HG02798 (cell line): Measurements from ENCODE around the gene UQCRC1.
A peak's percentile ranks its signal among the peaks of the same experiment; 100 is the strongest.

Experiments used
- ATAC-seq: cut with Tn5 transposase; IDR thresholded peaks from one replicate; pipeline ENCODE4 v1.9.1; 2021; ENCODE audit warnings: mild to moderate bottlenecking; ENCODE audit not compliant: unreplicated experiment, poor library complexity

Gene UQCRC1

GRCh38 chr3:48609088-48610005 is at the start of gene UQCRC1:
UQCRC1 (minus strand) TSS chr3:48609646; CDS start chr3:48609620, 26 bp downstream.
- ATAC-seq = peak; percentile 98

- no peak for ATAC-seq
Measured at GRCh38 chr3:48656841-48657281, 47.4 kb upstream of the UQCRC1 start.

GRCh38 chr3:48656061-48656840 is 46.8 kb upstream of the UQCRC1 start:
- peak; percentile 54 for ATAC-seq

GRCh38 chr3:48655606-48656005 is 46.2 kb upstream of the UQCRC1 start:
- ATAC-seq = no peak

- ATAC-seq = no peak
Measured at GRCh38 chr3:48655063-48655462, 45.6 kb upstream of the UQCRC1 start.

GRCh38 chr3:48652923-48653715 is 43.7 kb upstream of the UQCRC1 start:
- ATAC-seq = no peak

GRCh38 chr3:48651771-48652170 is 42.3 kb upstream of the UQCRC1 start:
- no peak for ATAC-seq

GRCh38 chr3:48650723-48651122 is 41.3 kb upstream of the UQCRC1 start:
- no peak for ATAC-seq

- ATAC-seq = no peak
Measured at GRCh38 chr3:48648188-48648850, 38.9 kb upstream of the UQCRC1 start.

- ATAC-seq = no peak
Measured at GRCh38 chr3:48647714-48648113, 38.3 kb upstream of the UQCRC1 start.

GRCh38 chr3:48644898-48645760 is 35.7 kb upstream of the UQCRC1 start:
- ATAC-seq = no peak

GRCh38 chr3:48642605-48643004 is 33.2 kb upstream of the UQCRC1 start:
- no peak for ATAC-seq

- ATAC-seq = no peak
Measured at GRCh38 chr3:48641396-48641795, 31.9 kb upstream of the UQCRC1 start.

- ATAC-seq = no peak
Measured at GRCh38 chr3:48639944-48640606, 30.6 kb upstream of the UQCRC1 start.

- no peak for ATAC-seq
Measured at GRCh38 chr3:48637305-48637704, 27.9 kb upstream of the UQCRC1 start.

- ATAC-seq = no peak
Measured at GRCh38 chr3:48636149-48636655, 26.8 kb upstream of the UQCRC1 start.

- ATAC-seq = peak; percentile 94
Measured at GRCh38 chr3:48635222-48636021, 26.0 kb upstream of the UQCRC1 start, which contains the start of gene SLC26A6. SLC26A6 (minus strand) TSS chr3:48635461; CDS start chr3:48635393, 68 bp downstream.
